HG03565 (cell line): ENCODE results near the gene NABP1.

ENCODE experiments used
- ATAC-seq: cut with Tn5 transposase; IDR thresholded peaks from one replicate; pipeline ENCODE4 v1.9.1; 2021; ENCODE audit warnings: mild to moderate bottlenecking, moderate library complexity; ENCODE audit not compliant: unreplicated experiment

NABP1 gene

DNA sequence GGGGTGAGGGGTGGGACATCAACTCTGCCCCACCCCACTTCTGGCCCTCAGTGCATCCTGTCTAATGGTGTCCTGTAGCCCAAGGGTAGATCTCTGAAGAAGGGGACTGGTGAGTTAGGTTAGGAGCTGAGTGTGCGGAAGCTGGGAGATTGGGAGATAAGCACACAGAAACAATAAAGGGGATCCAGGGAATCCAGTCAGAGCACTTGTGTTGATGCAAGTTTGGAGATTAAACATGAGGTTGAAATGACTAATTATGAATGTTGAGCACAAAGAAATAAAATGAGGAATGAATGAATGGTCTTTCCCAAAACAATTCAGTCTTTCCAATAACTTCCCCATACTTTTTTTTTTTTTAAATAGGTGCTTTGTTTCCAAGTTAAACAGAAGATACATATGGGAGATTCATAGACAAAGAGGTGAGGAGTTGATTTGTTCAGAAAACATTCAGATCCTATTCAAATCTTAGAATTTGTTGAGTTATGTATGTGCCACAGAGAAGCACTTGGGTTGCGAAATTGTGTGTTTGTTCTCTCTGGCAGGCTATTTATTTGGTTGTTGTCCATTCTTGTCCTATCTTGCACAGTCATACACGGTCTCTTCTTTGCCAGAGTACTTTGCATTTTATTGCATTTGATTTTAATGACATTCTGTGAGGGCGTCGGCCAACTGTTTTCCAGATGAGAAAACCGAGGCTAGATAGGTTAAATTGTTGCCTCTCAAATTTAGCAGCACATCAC is 31.6 kb upstream of the NABP1 start:
- ATAC-seq: no peak

GRCh38 chr2:191649519-191649918 is 28.4 kb upstream of the NABP1 start:
- ATAC-seq: no peak

GRCh38 chr2:191650896-191651773 is 26.8 kb upstream of the NABP1 start:
- ATAC-seq: peak; percentile 97

DNA sequence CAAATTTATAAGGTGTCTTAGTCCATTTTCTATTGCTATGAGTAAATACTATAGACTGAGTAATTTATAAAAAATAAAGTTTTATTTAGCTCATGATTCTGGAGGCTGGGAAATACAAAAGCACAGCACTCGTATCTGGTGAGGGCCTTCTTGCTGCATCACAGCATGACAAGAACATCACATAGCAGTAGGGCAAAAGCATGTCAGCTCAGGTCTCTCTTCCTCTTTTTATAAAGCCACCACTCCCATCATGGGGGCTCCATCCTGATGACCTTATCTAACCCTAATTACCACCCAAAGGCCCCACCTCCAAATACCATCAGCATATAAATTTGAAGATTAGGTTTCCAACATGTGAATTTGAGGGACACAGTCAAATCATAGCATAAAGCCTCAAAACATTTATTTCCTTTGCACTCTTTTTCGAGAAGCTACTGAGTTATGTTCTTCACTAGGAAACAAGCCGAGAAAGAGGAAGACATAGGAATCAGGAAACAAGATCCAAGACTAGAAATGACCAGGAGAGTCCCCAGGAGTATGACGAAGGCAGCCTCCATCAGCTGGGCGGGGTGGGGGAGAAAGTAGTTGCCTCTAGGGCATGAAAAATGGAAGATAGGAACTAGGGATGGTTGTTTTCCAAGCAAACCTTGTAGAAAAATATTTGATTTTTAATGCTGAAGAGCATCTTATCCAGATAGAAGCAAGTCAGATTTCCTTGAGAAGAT is 24.1 kb upstream of the NABP1 start:
- no peak for ATAC-seq

DNA sequence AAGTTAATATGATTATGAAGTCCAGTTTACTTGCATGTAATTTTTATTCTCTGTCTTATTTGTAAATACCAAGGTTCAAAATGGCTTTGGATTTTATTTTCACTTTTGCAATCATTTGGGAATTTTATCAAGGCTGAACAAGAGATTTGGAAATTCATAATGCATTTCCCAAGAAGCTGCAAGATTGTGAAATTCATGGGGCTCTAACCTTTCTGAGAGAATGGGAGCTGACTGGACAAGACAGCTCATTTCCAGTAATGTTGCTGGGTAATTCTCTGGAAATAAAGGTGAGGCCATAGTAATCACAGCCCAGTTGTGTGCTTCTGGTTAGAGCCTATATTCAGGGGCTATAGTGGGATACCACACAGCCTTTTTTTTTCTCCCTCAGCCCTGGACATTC is 21.5 kb upstream of the NABP1 start:
- ATAC-seq: no peak

GRCh38 chr2:191656792-191657191 is 21.1 kb upstream of the NABP1 start:
- no peak for ATAC-seq

GRCh38 chr2:191657977-191658376 is 20.0 kb upstream of the NABP1 start:
- ATAC-seq: no peak

- ATAC-seq: no peak
Observed at GRCh38 chr2:191659198-191659597, 18.7 kb upstream of the NABP1 start.

DNA sequence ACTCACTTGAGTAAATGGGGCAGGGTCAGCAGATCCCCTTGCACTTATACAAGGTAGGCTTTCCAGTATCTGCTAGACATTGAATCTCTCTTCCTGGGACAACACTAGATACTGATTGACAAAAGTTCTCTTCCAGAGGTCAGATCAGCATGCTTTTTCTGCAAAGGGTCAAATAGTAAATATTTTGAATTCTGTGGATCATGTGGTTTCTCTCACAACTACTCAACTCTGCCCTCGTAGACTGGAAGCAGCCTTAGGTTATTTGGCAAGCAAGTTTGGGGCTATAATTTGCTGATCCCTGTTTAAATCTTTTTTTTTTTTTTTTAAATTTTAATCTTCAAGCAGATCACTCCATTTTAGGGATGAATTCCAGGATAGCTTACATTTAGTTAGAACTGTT is 17.4 kb upstream of the NABP1 start:
- ATAC-seq: no peak

GRCh38 chr2:191661097-191661924 is 16.6 kb upstream of the NABP1 start:
- no peak for ATAC-seq

DNA sequence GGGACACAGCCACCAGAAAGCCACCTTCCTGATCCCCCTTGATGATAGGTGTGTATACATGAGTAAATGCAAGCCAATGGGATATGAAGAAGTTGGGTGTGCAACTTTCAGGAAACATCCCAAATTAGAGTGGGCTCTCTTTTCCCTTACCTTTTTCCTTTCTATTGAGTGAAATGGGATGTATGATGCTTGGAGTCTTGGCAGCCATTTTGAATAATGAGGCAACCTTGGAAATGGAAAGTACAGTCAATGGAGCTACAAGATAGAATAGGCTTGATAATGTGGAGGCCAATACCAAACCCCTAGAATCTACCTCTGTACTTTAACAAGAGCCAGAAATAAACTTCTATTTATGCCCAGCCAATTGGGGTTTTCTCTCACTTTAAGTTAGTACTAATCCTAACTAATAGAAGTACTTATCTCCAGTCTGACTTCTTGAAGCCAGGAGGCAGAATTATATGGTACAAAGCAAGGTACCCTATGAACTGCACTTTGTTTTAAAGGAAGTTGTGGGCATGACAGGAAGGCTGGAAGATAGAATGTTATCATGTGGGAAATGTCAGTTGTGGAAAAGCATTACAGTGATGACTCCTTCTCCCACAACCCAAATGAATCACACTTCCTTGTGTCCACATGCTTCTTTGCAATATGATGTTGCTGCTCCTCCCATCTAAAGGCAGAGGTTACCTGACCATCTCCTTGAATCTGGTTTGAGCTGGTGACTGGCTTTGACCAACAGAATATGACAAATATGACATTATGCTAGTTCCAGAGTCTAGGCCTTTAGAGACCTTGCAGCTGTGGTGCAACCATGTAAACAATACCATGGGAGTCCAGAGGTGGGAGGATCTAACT is 12.9 kb upstream of the NABP1 start:
- no peak for ATAC-seq

DNA sequence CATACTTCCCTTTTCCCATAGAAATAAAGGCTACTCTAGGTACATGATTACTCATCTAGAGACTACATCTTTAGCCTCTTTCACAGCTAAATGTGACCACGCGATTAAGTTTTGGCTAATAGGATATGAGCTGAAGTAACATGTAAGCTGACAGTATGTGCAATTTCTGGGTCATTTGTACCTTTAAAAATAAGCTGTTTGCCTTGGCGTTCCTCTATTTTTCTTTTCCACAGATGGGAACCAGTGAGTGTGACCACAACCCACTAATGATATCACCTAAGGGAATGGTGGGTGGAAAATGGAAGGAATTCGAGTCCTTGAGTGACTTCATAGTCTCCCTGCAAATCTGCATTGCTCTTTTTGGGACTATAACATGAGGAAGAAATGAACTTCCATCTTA is 11.7 kb upstream of the NABP1 start:
- ATAC-seq: no peak

DNA sequence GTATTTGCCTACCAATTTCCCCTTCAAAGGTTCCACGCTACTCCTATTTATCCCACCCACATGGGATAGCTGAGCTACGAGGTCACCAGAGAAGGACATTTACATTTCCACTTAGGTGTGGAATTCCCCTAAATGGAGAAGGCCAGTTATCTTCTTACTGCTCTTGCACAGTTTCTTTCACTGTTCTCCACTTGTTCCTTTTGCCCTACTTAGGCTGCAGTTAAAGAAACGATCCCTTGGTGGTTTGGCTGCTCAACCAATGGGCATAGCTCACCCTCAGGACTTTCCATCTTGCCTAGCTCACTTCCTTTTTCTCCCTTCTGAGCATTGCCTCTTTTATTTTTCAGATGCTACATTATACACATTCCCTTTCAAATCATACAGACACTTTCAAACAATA is 11.2 kb upstream of the NABP1 start:
- ATAC-seq: peak; percentile 67

GRCh38 chr2:191670076-191670475 is 7.9 kb upstream of the NABP1 start:
- peak; percentile 58 for ATAC-seq

DNA sequence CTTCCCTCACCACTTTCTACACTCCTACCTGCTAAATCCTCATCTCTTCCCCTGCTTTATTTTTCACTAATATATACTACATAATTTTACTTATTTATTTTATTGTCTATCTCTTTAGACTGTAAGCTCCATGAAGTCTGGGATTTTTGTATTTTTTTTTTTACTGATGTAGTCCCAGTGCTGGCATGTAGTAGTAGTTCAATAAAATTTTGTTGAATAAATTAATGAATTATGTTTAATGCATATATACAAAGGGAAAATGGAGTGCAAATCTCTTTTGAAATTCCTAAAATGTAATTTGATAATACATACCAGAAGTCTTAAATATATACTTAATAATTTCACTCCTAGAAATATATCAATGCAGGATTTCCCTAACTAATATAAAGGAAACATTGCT is 7.1 kb upstream of the NABP1 start:
- ATAC-seq: no peak

DNA sequence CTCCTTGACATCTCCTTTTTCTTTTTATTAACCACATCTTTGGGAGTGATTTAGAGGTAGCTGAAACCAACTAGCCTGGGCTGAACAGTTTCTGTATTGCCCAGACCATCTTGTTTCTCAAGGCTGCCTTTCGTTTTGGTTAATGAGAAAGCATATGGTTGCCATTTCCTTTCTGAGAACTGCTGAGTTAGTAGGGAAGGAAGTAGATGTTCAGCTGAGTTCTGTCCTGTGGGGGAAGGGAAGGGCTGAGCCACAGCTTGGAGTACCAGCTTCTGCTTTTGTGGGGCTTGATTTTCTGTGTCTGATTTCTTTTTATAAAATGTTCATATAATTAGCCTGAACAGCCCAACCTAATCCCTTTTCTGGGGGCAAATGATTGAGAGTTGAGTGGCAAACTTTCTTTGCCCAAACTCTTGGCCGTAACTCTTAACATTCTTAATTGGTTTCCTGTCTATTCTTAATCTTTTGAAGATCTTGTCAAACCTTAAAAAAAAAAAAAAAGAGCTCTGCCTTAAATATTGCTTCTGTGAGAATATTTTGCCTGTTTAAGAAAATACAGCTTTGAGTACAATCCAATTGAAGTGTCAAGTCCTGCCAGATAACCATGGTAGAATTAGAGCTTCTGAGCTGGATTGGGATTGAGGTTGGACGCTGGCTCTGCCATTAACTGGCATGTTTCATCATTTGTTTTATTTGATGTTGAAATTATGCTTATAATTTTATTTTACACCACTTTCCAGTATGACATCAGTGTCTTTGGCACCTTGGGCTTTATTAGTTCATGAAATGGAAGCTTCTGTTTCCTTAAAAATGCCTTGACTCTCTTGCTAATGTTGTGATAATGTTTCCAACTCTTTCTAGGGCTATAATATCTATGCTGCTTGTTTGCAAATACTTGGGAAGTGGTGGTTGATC is 1.9 kb upstream of the NABP1 start:
- peak; percentile 61 for ATAC-seq

GRCh38 chr2:191676790-191677645 is 918 bp upstream of the NABP1 start:
- peak; percentile 20 for ATAC-seq
